Effector memory CD8-positive, alpha-beta T cell (primary cell): ENCODE measurements around the gene GPANK1.

Experiments
- ATAC-seq: fragments of 150-1000 bp; cut with Tn5 transposase; replicated peaks from 2 replicates; pipeline ENCODE4 v1.10.0; 2021; ENCODE audit warnings: mild to moderate bottlenecking, moderate library complexity
- DNase-seq, 3 experiments: peaks; one replicate each; pipeline ENCODE4 v3.0.0; 2021
- H3K27ac Mint-ChIP-seq, 2 donors: one replicate each; pipeline ENCODE4 v1.8.0; 2022; ENCODE audit warnings: mild to moderate bottlenecking in 2 of 2, mixed read lengths in 2 of 2, moderate library complexity in 2 of 2
- H3K27me3 Mint-ChIP-seq, 2 donors: one replicate each; pipeline ENCODE4 v1.8.0; 2022; ENCODE audit warnings: mixed read lengths in 2 of 2
- H3K36me3 Mint-ChIP-seq: one replicate; pipeline ENCODE4 v1.8.0; 2022; ENCODE audit warnings: mild to moderate bottlenecking, moderate library complexity, mixed read lengths; ENCODE audit not compliant: insufficient read depth
- H3K4me1 Mint-ChIP-seq, 2 donors: one replicate each; pipeline ENCODE4 v1.8.0; 2022; ENCODE audit warnings: low read depth in 2 of 2, mixed read lengths in 2 of 2
- H3K4me3 Mint-ChIP-seq, 2 donors: one replicate each; pipeline ENCODE4 v1.8.0; 2022; ENCODE audit warnings: mild to moderate bottlenecking in 2 of 2, mixed read lengths in 2 of 2, moderate library complexity in 2 of 2
- H3K9me3 Mint-ChIP-seq, 2 donors: one replicate each; pipeline ENCODE4 v1.8.0; 2022; ENCODE audit warnings: mixed read lengths in 2 of 2

GPANK1 gene

DNA sequence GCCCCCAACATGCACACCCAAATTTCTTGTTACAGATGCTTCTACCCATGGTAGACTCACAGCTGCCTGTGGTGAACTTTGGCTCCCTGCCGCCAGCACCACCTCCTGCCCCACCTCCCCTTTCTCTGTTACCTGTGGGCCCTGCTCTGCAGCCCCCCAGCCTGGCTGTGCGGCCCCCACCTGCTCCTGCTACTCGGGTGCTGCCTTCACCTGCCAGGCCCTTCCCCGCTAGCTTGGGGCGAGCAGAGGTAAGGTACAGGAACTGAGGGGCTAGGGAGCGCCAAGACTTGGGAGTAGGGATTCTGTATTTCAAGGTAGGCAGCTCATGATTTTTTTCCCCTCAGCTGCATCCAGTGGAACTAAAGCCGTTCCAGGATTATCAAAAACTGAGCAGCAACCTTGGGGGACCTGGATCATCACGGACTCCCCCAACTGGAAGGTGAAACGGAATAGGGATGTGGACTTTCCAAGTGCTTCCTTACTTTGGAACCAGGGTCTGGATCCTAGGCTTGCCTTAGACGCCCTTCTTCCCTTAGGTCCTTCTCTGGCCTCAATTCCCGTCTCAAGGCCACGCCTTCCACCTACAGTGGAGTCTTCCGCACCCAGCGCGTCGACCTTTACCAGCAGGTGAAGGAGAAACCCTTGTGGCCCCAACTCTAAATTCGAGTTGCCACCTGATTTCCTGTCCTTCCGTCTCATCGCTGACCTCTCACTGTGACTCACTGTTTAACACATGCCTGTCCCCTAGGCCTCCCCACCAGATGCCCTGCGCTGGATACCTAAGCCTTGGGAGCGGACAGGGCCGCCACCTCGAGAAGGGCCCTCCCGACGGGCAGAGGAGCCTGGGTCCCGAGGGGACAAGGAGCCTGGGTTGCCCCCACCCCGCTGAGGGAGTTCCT, 27.9 kb downstream of the GPANK1 start:
- ATAC-seq = no peak
- peak overlapping the region in 1 of 2 donors; percentile 40 for H3K4me3 Mint-ChIP-seq

DNA sequence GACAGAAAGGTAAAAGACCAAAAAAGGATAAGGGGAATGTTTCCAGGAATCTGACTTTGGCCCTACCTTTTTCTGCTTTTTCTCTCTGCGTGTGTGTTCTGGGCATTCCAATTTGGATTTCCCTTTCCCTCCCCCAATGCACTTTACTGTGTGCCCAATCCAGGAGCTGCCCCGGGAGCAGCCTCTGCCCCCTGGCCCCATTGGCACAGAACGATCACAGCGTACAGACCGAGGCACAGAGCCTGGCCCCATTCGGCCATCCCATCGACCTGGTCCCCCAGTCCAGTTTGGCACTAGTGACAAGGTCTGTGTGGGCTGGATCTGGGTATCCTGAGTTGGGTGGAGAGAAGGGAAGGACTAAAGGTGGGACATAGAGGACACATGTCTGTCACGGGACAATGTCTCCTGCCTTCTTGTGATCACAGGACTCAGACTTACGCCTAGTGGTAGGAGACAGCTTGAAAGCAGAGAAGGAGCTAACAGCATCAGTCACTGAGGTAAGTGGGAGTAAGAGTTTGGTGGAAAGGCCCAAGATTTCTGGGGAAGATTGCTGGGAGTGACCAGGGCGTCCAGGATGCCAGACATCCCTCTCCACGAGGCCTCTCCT, 29.7 kb downstream of the GPANK1 start:
- H3K36me3 Mint-ChIP-seq = peaks cover 86% of the 10 kb centered on the region
- H3K27ac Mint-ChIP-seq = peak overlapping the region in 1 of 2 donors; percentile 9
- H3K4me1 Mint-ChIP-seq = peaks cover 3 to 5% of the 10 kb centered on the region in 2 donors
- no peak for ATAC-seq
- H3K27me3 Mint-ChIP-seq = no peaks in the 10 kb centered on the region
- H3K4me3 Mint-ChIP-seq = no peak overlapping the region
- H3K9me3 Mint-ChIP-seq = no peaks in the 10 kb centered on the region
- DNase-seq = no peak

More for the DNA sequence above, 27.9 kb downstream of the GPANK1 start:
- Mint-ChIP-seq H3K27me3 (no peaks in the 10 kb centered on the region), H3K36me3 (peaks cover 82% of the 10 kb centered on the region), H3K4me1 (peaks cover 3% of the 10 kb centered on the region in 2 donors), H3K27ac (peak overlapping the region; percentile 10 to 51), H3K9me3 (no peaks in the 10 kb centered on the region)
- DNase-seq = no peak

DNA sequence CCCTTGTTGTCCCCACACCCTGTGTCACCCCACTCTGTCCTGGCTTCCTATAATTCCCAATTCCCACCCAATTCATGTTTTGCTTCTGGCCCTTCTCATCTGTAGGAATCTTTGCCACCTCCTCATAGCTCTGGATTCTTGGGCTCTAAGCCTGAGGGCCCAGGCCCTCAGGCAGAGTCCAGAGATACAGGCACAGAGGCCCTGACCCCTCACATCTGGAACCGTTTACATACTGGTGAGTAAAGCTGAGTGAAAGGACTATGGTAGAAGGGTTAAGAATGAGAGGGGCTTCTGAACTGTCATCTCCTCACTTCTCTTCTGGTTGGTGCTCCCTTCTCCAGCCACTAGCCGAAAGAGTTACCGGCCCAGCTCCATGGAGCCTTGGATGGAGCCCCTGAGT, 30.7 kb downstream of the GPANK1 start:
- H3K27me3 Mint-ChIP-seq = no peaks in the 10 kb centered on the region
- H3K36me3 Mint-ChIP-seq = peaks cover 95% of the 10 kb centered on the region

DNA sequence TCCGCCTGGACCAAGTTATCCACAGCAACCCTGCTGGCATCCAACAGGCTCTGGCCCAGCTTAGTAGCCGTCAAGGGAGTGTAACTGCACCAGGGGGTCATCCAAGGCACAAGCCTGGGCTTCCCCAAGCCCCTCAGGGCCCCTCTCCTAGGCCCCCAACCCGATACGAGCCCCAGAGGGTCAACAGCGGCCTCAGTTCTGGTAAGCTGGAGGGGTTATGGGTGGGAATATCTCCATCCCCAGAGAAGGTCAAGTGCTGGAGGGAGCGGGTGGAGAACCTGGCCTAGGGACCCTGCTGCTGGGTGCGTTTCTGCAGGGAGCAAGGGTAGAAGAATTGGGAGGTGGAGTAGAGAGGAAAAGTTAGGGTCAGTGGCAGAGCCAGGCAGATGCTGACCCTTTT, 31.4 kb downstream of the GPANK1 start:
- Mint-ChIP-seq H3K4me1 (peaks cover 0 to 5% of the 10 kb centered on the region in 2 donors), H3K36me3 (peaks cover 91% of the 10 kb centered on the region), H3K4me3 (no peak overlapping the region), H3K27me3 (no peaks in the 10 kb centered on the region), H3K9me3 (no peaks in the 10 kb centered on the region), H3K27ac (peak overlapping the region in 1 of 2 donors; percentile 71)
- DNase-seq (no peak), ATAC-seq (no peak)

More for the DNA sequence above, 30.7 kb downstream of the GPANK1 start:
- no peak overlapping the region for H3K4me3 Mint-ChIP-seq
- DNase-seq (no peak), ATAC-seq (no peak)
- H3K27ac Mint-ChIP-seq = no peak overlapping the region
- H3K9me3 Mint-ChIP-seq = no peaks in the 10 kb centered on the region
- H3K4me1 Mint-ChIP-seq = peaks cover 0 to 5% of the 10 kb centered on the region in 2 donors

DNA sequence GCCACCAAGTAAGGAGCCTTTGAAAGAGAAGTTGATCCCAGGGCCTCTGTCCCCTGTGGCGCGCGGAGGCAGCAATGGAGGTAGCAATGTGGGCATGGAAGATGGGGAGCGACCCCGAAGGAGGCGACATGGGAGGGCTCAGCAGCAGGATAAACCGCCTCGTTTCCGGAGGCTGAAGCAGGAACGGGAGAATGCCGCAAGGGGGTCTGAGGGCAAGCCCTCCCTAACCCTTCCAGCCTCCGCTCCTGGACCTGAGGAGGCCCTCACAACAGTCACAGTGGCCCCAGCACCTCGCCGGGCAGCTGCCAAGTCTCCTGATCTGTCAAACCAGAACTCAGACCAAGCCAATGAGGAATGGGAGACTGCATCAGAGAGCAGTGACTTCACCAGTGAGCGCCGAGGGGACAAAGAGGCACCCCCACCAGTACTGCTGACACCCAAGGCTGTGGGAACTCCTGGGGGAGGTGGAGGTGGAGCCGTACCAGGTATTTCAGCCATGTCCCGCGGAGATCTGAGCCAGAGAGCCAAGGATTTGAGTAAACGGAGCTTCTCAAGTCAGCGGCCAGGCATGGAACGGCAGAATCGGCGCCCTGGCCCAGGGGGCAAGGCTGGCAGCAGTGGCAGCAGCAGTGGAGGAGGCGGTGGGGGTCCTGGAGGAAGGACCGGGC, 32.4 kb downstream of the GPANK1 start:
- H3K4me3 Mint-ChIP-seq = no peak overlapping the region
- no peak for DNase-seq
- H3K27ac Mint-ChIP-seq = peak overlapping the region; percentile 71 to 84
- H3K27me3 Mint-ChIP-seq = no peaks in the 10 kb centered on the region
- peaks cover 91% of the 10 kb centered on the region for H3K36me3 Mint-ChIP-seq
- no peaks in the 10 kb centered on the region for H3K9me3 Mint-ChIP-seq
- no peak for ATAC-seq
- peaks cover 5 to 8% of the 10 kb centered on the region in 2 donors for H3K4me1 Mint-ChIP-seq

DNA sequence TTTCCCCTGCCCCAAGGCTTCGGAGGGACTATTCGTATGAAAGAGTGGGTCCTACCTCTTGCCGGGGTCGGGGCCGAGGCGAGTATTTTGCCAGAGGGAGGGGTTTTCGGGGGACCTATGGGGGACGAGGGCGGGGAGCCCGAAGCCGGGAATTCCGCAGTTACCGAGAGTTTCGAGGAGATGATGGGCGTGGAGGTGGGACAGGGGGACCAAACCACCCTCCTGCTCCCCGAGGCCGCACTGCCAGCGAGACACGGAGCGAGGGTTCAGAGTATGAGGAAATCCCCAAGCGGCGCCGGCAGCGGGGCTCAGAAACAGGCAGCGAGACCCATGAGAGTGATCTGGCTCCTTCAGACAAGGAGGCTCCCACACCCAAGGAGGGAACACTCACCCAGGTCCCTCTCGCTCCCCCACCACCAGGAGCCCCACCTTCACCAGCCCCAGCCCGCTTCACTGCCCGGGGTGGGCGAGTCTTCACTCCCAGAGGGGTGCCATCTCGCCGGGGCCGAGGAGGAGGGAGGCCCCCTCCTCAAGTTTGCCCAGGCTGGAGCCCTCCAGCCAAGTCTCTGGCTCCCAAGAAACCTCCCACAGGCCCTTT, 33.0 kb downstream of the GPANK1 start:
- Mint-ChIP-seq H3K9me3 (no peaks in the 10 kb centered on the region), H3K27ac (peak overlapping the region in 1 of 2 donors; percentile 84), H3K27me3 (no peaks in the 10 kb centered on the region), H3K36me3 (peaks cover 91% of the 10 kb centered on the region), H3K4me3 (no peak overlapping the region), H3K4me1 (peaks cover 8 to 9% of the 10 kb centered on the region in 2 donors)
- ATAC-seq (no peak), DNase-seq (no peak)

DNA sequence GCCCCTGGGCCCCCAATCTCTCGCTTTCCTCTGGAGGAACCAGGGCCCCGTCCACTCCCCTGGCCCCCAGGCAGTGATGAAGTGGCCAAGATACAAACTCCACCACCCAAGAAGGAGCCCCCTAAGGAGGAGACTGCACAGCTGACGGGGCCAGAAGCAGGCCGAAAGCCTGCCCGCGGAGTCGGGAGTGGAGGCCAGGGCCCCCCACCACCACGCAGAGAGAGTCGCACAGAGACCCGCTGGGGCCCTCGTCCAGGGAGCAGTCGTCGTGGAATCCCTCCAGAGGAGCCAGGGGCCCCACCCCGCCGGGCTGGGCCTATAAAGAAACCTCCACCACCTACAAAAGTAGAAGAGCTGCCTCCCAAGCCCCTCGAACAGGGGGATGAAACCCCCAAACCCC, 33.6 kb downstream of the GPANK1 start:
- Mint-ChIP-seq H3K36me3 (peaks cover 91% of the 10 kb centered on the region), H3K4me1 (peaks cover 8 to 9% of the 10 kb centered on the region in 2 donors)
- DNase-seq = no peak

DNA sequence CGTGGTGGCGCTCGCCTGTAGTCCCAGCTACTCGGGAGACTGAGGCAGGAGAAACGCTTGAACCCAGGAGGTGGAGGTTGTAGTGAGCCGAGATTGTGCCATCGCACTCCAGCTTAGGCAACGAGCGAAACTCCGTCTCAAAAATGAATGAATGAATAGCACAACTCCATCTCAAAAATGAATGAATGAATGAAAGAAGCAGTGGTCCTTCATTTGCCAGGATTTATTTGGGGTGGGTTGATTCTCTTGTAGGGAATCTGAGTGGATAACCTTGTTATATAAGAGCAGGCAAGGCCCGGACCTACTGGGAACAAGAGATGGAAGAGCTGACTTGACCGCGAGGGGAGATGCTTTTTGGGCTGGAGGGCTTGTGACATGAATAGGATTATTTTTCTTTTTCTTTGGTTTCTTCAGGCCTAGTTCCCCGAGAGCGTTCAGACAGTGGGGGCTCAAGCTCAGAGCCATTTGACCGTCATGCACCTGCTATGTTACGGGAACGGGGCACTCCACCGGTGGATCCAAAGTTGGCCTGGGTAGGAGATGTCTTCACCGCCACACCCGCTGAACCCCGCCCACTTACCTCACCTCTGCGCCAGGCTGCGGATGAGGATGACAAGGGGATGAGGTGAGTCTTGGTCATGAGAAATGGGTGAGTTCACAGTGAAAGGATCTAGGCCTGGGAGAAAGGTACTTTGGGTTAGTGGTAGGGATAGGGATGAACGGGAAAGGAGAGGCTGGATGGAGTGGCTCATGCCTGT, 34.4 kb downstream of the GPANK1 start:
- no peaks in the 10 kb centered on the region for H3K9me3 Mint-ChIP-seq
- no peak overlapping the region for H3K4me3 Mint-ChIP-seq
- DNase-seq (no peak), ATAC-seq (no peak)
- H3K27ac Mint-ChIP-seq = peak overlapping the region in 1 of 2 donors; percentile 84
- H3K4me1 Mint-ChIP-seq = peaks cover 10 to 13% of the 10 kb centered on the region in 2 donors
- H3K27me3 Mint-ChIP-seq = no peaks in the 10 kb centered on the region
- peaks cover 91% of the 10 kb centered on the region for H3K36me3 Mint-ChIP-seq

More for the DNA sequence above, 33.6 kb downstream of the GPANK1 start:
- no peak for ATAC-seq
- H3K4me3 Mint-ChIP-seq = no peak overlapping the region
- H3K27ac Mint-ChIP-seq = peak overlapping the region in 1 of 2 donors; percentile 84
- H3K27me3 Mint-ChIP-seq = no peaks in the 10 kb centered on the region
- H3K9me3 Mint-ChIP-seq = no peaks in the 10 kb centered on the region

DNA sequence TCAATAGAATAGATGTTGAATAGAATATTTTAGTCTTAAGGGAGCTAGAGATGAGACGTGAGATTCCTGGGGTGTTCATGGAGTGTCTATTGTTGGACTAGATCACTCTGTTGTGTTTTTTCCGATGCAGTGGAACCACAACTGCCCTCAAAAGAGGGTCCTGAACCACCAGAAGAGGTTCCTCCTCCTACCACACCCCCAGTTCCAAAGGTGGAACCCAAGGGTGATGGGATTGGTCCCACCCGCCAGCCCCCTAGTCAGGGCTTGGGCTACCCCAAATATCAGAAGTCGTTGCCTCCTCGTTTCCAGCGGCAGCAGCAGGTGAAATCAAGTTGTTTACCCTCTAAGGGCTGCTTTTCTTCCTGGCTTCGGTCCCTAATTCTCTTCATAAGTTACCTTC, 35.8 kb downstream of the GPANK1 start:
- H3K27ac Mint-ChIP-seq = no peak overlapping the region
- peaks cover 10 to 13% of the 10 kb centered on the region in 2 donors for H3K4me1 Mint-ChIP-seq

DNA sequence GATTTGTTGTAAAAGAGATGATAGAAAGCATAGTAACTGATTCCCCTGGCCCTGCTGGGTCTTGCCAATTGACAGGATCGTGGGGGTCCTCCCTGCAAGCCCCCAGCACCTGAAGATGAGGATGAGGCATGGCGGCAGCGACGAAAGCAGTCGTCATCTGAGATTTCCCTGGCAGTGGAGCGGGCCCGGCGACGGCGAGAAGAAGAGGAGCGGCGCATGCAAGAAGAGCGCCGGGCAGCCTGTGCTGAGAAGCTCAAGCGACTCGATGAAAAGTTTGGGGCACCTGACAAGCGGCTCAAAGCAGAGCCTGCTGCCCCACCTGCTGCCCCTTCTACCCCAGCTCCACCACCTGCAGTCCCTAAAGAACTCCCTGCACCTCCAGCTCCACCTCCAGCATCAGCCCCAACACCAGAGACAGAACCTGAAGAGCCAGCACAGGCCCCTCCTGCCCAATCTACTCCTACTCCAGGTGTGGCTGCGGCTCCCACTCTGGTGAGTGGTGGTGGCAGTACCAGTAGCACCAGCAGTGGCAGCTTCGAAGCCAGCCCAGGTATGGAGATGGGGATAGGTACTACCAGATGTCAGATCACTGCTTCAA, 37.0 kb downstream of the GPANK1 start:
- Mint-ChIP-seq H3K4me3 (no peak overlapping the region), H3K9me3 (no peaks in the 10 kb centered on the region), H3K4me1 (peaks cover 9 to 16% of the 10 kb centered on the region in 2 donors), H3K36me3 (peaks cover 90% of the 10 kb centered on the region), H3K27me3 (no peaks in the 10 kb centered on the region), H3K27ac (no peak overlapping the region)
- no peak for DNase-seq
- ATAC-seq = no peak

More for the DNA sequence above, 35.8 kb downstream of the GPANK1 start:
- Mint-ChIP-seq H3K4me3 (no peak overlapping the region), H3K9me3 (no peaks in the 10 kb centered on the region), H3K27me3 (no peaks in the 10 kb centered on the region), H3K36me3 (peaks cover 89% of the 10 kb centered on the region)
- DNase-seq (no peak), ATAC-seq (no peak)

DNA sequence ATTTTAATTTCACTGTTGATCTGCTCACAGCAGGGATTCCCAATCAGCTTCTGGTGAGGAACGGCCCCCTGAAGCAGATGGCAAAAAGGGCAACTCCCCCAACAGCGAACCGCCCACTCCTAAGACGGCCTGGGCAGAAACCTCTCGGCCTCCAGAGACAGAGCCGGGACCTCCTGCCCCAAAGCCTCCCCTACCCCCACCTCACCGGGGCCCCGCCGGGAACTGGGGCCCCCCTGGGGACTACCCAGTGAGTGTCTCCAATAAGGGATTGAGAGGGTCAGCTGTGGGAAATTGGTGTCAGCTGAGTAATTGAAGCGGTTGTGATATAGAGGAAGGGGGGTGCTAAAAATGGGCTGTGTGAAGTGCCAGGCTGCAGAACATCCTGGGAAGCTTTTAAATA, 37.8 kb downstream of the GPANK1 start:
- ATAC-seq (no peak), DNase-seq (no peak)
- H3K27me3 Mint-ChIP-seq = no peaks in the 10 kb centered on the region
- H3K4me1 Mint-ChIP-seq = peaks cover 16 to 23% of the 10 kb centered on the region in 2 donors
- H3K9me3 Mint-ChIP-seq = no peaks in the 10 kb centered on the region
- H3K4me3 Mint-ChIP-seq = no peak overlapping the region
- peaks cover 86% of the 10 kb centered on the region for H3K36me3 Mint-ChIP-seq
- no peak overlapping the region for H3K27ac Mint-ChIP-seq

DNA sequence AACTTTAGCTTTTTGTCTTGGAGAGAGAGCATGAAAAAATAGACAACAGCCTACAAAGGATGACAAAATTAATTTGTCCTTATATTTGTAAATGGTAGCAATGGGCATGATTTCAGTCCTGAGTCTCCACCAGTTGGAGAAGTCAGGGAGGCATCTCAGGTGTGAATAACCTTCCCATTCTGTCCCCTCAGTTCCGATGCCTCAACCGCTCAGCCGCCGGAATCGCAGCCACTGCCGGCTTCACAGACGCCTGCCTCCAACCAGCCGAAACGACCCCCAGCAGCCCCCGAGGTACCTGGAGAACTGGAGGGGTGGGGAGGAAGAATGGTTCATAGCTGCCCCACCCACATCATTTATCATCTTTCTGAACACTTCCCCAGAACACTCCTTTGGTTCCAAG, 40.7 kb downstream of the GPANK1 start:
- Mint-ChIP-seq H3K27ac (no peak overlapping the region), H3K36me3 (peaks cover 76% of the 10 kb centered on the region), H3K27me3 (no peaks in the 10 kb centered on the region), H3K4me1 (peaks cover 21 to 33% of the 10 kb centered on the region in 2 donors), H3K9me3 (no peaks in the 10 kb centered on the region), H3K4me3 (no peak overlapping the region)
- DNase-seq (no peak), ATAC-seq (no peak)
